Vagina (tissue), 2 donors: ENCODE data around the gene LRRC8A. TPM values are rescaled to one million over a fixed set of nuclear protein-coding genes. Genes with fewer than 3 reads are reported as not detected.
A peak's percentile ranks its signal among the peaks of the same experiment; 100 is the strongest.

ENCODE experiments used
- DNase-seq, 2 donors: peaks; one replicate each; pipeline ENCODE4 v3.0.0-alpha.2; 2017; ENCODE audit errors: extremely low spot score in 2 of 2
- H3K27ac ChIP-seq: fragments of 200-600 bp; sonication (generic); one replicate; pipeline ENCODE4 v1.5.1; 2019
- H3K27me3 ChIP-seq: fragments of 200-600 bp; sonication (generic); one replicate; pipeline ENCODE4 v1.5.1; 2019
- H3K36me3 ChIP-seq, 2 donors: fragments of 200-600 bp; sonication (generic); one replicate each; pipeline ENCODE4 v1.5.1; 2017 to 2019
- H3K4me1 ChIP-seq: fragments of 200-600 bp; sonication (generic); one replicate; pipeline ENCODE4 v1.5.1; 2019
- H3K4me3 ChIP-seq, 2 donors: fragments of 200-600 bp; sonication (generic); 1 replicate in 1 of 2; 2 replicates in 1 of 2; pipeline ENCODE4 v1.5.1; 2016 to 2019
- H3K9me3 ChIP-seq: fragments of 200-600 bp; sonication (generic); one replicate; pipeline ENCODE4 v1.5.1; 2019
- CTCF ChIP-seq, 3 experiments: fragments of 450-650 bp in 2 of 3; fragments of 200-600 bp in 1 of 3; sonication (generic) in 1 of 3; IDR thresholded peaks; one replicate each; pipeline ENCODE4 v1.5.1; 2017 to 2019; ENCODE audit warnings: antibody characterized with exemption in 3 of 3, mild to moderate bottlenecking in 2 of 3, moderate library complexity in 2 of 3
- POLR2A ChIP-seq, 2 donors: fragments of 450-650 bp; IDR thresholded peaks; one replicate each; pipeline ENCODE4 v1.6.1; 2017; ENCODE audit warnings: antibody characterized with exemption in 2 of 2, mild to moderate bottlenecking in 2 of 2, moderate library complexity in 2 of 2
- POLR2AphosphoS5 ChIP-seq, 2 donors: sonication (generic); formaldehyde crosslinking; IDR thresholded peaks; one replicate each; pipeline ENCODE4 v1.9.0; 2017; ENCODE audit warnings: antibody characterized with exemption in 2 of 2, mild to moderate bottlenecking in 2 of 2, low read depth in 1 of 2; ENCODE audit not compliant: insufficient read depth in 1 of 2
- intact Hi-C: fragments of 100-400 bp; cut with DNase I; formaldehyde crosslinking; loops from one replicate; pipeline ENCODE4 v1.15.1; 2023
- total RNA-seq: library from RNA; depleted of rRNA; stranded (reverse); fragments of >200 nt; gene quantifications from one replicate; pipeline ENCODE4 v1.2.3, GENCODE V29; 2016

The LRRC8A gene
- total RNA-seq, 1 donor from 2014 or later = 110 TPM

- intact Hi-C loops = no loop called here
- peak overlapping the region; percentile 57 to 65 for H3K4me3 ChIP-seq
- H3K27ac ChIP-seq = peak overlapping the region; percentile 96
- H3K27me3 ChIP-seq = no peaks in the 10 kb centered on the region
- peaks cover 60% of the 10 kb centered on the region for H3K4me1 ChIP-seq
- H3K9me3 ChIP-seq = no peaks in the 10 kb centered on the region
- TF ChIP-seq CTCF (IDR thresholded peaks at IDR 0.05) (peak in 1 of 3 experiments; percentile 15), POLR2A (IDR thresholded peaks at IDR 0.05) (no peak), POLR2AphosphoS5 (IDR thresholded peaks at IDR 0.05; ENCODE audit: insufficient read depth in 1 of 2, low read depth in 1 of 2) (peak; percentile 31 to 76)
- H3K36me3 ChIP-seq = peaks cover 0 to 13% of the 10 kb centered on the region in 2 donors
- DNase-seq = no peak
These were observed 40.2 kb downstream of the LRRC8A start for GRCh38 chr9:128921881-128922763.

GRCh38 chr9:128923493-128923883 is 41.6 kb downstream of the LRRC8A start:
- Histone ChIP-seq H3K27ac (peak overlapping the region; percentile 96), H3K4me1 (peaks cover 65% of the 10 kb centered on the region), H3K27me3 (no peaks in the 10 kb centered on the region), H3K9me3 (no peaks in the 10 kb centered on the region), H3K36me3 (peaks cover 0 to 4% of the 10 kb centered on the region in 2 donors), H3K4me3 (no peak overlapping the region)
- no peak for DNase-seq
- TF ChIP-seq CTCF (IDR thresholded peaks at IDR 0.05) (no peak), POLR2A (IDR thresholded peaks at IDR 0.05) (no peak), POLR2AphosphoS5 (IDR thresholded peaks at IDR 0.05; ENCODE audit: insufficient read depth in 1 of 2, low read depth in 1 of 2) (no peak)
- intact Hi-C loops = no loop called here

GRCh38 chr9:128927731-128928411 is 45.9 kb downstream of the LRRC8A start:
- Histone ChIP-seq H3K9me3 (no peaks in the 10 kb centered on the region), H3K4me3 (no peak overlapping the region), H3K36me3 (no peaks in the 10 kb centered on the region), H3K27me3 (no peaks in the 10 kb centered on the region), H3K27ac (peak overlapping the region; percentile 66), H3K4me1 (peaks cover 23% of the 10 kb centered on the region)
- DNase-seq = no peak
- intact Hi-C loops = loop anchor here (5.0 kb wide), 1 partner anchor 66 kb away; no protein-coding TSS in a partner anchor
- TF ChIP-seq POLR2A (IDR thresholded peaks at IDR 0.05) (no peak), POLR2AphosphoS5 (IDR thresholded peaks at IDR 0.05; ENCODE audit: insufficient read depth in 1 of 2, low read depth in 1 of 2) (peak in 1 of 2 donors; percentile 40), CTCF (IDR thresholded peaks at IDR 0.05) (peak; percentile 72 to 94 (median 85))

GRCh38 chr9:128928624-128929023 is 46.7 kb downstream of the LRRC8A start:
- Histone ChIP-seq H3K9me3 (no peaks in the 10 kb centered on the region), H3K27ac (no peak overlapping the region), H3K27me3 (no peaks in the 10 kb centered on the region), H3K36me3 (no peaks in the 10 kb centered on the region), H3K4me1 (peaks cover 16% of the 10 kb centered on the region), H3K4me3 (no peak overlapping the region)
- TF ChIP-seq CTCF (IDR thresholded peaks at IDR 0.05) = no peak
- no peak for TF ChIP-seq POLR2AphosphoS5 (IDR thresholded peaks at IDR 0.05; ENCODE audit: insufficient read depth in 1 of 2, low read depth in 1 of 2)
- no peak for TF ChIP-seq POLR2A (IDR thresholded peaks at IDR 0.05)
- DNase-seq = no peak
- intact Hi-C loops = loop anchor here (5.0 kb wide), 1 partner anchor 66 kb away; no protein-coding TSS in a partner anchor
